HG03439 (cell line): ENCODE measurements around the gene C16orf74.

Source experiments
- ATAC-seq: cut with Tn5 transposase; IDR thresholded peaks from one replicate; pipeline ENCODE4 v1.9.1; 2021; ENCODE audit warnings: mild to moderate bottlenecking, moderate library complexity; ENCODE audit not compliant: unreplicated experiment

C16orf74 gene

DNA sequence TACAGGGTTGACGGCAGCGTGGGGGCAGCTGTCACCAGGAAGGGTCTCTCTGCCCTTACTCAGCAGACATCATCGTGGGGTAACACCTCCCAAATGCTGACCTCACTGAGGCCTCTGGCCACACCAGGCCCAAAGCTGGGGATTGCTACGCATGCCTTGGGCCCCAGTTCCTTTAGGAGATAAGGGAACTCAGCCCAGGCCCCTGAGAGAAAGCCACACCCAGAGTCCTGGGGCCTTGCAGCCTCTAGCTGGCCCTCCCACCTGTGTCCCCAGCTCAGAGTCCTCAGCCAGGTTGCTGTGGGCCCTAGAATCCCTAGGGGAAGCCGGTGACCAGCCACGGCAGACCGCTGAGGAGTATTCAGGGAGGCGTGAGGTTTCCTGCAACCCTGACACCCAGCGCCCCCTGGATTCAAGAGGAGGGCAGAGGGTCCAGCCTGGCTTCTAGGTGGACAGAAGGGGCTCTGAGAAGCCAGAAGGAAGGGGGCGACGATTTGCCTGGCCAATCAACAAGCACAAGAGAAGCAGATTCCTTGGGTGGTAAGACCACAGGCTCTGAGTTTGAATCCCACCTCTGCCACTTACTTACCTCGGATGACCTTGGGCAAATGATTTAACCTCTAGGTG, 51.8 kb downstream of the C16orf74 start:
- no peak for ATAC-seq

DNA sequence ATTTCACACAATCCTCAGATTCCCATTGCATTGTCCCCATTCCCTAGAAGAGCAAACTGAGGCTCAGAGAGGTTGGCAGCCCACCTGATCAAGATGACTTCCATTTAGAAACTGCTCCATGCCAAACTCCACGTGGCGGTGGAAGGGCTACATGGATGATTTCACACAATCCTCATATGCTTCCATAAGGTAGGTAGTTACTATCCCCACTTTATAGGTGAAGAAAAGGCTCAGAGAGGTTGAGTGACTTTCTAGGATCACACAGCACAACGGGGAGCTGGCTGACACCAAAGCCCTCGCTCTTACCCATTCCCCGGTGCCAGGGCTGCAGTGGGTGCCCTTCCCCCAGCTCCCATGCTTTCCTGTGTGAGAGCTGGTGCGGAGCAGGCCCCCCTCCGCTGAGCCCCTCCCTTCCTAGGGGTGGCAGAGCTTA, 52.4 kb downstream of the C16orf74 start:
- no peak for ATAC-seq

DNA sequence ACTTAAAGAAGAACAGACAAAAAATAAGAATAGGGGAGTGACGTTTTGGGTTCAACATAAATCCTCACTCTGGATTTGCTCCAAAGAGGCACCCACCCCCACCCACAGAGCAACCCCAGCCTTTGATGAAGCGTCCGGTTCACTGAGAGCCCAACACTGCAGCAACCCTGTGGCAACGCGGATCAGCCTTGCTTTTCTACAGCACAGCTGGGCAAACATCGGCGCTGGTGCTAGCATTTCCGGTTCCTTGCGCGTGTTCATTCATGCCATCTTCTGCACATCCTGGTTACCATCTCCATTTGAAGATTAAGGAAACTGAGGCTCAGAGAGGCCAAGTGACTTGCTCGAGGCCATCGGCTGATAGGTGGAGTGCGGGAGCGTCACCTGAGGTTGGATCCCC, 53.5 kb downstream of the C16orf74 start:
- ATAC-seq = no peak

DNA sequence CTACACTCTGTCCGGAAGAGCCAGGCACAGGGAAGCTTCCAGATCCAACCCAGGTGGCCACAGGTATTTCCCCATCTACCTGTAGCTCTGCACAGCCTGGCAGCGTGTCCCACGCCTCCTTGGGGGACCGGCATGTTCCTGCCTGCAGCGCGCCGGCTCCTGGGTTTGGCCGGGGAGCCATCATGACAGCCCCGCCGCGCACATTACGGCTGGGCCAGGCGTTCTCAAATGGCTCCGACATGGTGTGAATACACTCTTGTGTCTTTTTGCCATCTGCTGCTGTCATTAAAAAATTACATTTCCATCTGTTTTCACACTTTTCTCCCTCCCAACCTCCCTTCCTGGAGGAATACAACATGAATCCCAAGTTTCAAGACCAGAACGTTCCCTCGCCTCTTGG, 54.1 kb downstream of the C16orf74 start:
- no peak for ATAC-seq

DNA sequence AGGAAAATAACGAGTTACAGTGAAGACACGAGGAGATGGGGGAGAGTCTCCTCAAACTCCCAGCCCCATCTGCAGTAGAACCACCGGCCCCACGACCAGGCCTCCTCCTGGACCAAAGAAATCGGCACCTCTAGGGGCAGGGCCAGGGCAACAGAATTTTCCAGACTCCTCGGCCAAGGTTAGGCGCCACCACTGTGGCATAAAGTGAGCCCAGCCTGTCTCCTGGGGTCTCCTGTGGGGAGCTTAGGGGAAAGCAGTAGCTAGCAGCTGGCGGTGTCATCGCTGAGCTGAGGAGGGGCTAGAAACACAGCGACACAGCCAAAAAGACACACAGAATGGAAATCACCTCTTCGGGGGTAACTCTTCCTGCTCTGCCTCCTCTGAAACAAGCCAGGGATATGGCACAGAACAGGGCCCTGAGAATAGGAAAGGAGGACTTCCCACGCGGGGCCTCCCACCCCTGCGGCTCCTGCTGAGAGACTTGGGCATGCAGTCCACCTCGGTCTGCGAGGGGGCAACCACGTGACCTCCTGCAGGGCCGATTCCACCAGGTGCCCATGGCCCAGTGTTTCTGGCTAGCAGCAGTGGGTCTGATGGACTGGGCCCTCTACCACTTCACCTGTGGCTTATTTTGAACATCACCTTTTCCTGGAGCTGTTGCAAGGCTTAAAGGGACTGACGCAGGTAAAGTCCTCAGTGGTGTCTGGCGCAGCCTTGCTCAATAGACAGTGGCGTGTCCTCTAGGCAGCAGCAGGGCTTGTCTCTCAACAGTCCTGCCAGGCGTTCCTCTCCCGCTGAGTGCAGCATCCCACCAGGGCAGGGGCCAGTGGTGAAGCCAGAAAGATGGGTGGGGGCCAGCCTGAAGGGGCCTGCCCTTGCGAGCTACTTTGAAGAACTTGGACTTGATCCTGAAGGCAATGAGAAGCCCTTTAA, 55.4 kb downstream of the C16orf74 start:
- ATAC-seq = no peak

DNA sequence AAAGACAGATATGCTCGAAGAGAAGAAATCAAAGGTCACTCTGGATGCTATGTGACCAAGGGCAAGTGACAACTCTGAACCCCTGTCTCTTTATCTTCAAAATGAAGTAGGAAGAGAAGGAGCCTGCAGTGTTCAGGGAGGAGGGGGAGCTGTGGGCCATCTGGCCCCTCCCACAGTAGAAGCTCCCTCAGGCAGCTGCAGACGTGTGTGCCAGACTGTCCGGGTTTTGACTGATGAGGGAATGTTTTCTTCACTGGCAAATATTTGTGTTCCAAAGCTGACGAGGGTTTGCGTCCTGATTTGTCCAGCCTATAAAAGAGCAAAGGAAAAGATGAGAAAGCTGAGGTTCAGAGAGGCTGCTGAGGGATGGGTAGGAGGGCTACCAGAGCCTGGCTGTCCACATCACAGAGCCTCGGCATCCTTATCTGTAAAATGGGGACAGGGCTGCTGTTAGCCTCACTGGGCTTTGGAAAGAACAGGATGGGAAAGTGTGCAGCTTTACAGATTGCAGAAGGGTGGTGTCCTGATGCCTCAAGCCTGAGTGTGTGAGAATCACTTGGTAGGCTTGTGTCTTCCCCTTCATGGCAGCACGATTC, 60.3 kb downstream of the C16orf74 start:
- no peak for ATAC-seq

DNA sequence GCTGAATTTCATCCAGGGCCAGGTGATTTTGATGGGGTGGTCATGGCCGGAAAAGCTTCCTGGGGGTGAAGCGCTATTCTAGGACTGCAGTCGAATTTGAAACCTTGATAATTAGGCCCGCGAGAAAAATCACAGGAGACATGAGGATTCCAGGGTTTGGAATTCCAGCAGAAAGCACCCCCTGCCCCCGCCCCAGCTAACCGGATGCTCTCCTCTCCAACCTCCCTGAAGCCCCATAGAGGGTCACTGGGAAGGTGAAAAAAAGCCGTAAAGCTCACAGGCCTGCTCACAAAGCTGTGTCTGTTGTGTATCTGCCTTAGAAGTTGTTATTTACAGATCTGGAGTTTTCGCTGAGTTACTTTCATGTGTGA, 61.0 kb downstream of the C16orf74 start:
- ATAC-seq = no peak

DNA sequence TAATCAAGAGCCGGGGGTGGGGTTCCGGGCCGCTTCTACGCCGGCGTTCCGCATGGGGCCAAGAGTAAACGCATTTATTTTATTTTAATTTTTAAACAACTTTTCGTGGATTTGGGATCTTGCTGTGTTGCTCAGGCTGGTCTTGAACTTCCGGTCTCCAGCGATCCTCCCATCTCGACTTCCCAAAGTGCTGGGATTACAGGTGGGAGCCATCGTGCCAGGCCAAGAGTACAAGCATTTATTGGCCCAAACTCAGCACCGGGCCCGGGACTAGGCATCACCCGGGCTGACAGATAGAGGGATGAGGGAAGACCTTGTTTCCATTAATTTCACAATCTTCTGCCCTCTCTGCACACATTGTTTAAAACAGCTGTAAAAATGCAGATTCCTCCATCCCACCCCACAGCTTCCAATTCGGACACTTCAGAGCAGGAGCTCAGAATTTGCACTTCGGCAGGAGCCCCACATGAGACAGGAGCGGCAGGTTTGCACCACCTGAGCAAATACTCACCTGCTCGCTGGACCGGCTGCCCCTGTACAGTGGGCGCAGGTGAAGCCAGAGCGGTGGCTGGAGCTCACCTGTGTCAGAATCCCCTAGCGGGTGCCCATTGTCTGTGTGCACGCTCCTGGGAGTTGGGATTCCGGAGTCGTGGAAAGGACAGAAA, 61.5 kb downstream of the C16orf74 start:
- no peak for ATAC-seq

DNA sequence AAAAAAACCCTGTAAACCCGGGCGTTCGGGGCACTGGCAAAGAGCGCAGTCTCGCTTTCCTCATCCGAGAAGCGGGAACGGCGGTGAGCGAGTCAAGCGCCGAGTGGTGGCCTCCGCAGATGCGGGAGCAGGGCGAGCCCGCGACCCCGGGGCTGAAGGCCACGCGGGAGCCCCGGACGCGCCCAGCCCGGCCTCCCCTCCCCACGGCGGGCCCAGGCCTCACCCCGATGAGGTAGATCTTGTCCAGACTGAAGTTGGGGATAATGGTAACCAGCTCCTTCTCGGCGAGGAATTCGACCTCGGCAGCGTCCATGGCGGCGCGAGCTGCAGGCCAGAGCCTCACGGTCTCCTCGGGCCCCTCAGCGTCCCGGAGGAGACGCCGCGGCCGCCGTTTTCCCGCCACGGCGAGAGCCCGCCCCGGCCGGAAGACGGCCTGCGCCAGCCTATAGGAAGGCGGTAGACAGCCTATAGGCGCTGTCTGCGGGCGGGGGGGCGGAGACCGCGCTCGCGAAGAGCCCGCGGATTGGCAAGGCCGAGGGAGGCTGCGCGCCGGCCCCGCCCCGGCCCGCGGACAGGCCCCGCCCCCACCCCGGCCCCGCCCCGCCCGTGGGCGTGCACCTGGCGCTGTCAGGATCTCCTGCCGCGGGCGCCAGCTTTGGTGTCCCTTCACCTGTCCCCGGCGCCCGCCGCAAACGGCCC, 62.2 kb downstream of the C16orf74 start, which contains the start of gene GINS2:
Gene GINS2 (minus strand): TSS at position 369 of the 699 bp plus-strand sequence. CDS start 56 bp downstream, at position 313.
- ATAC-seq = peak; percentile 94

DNA sequence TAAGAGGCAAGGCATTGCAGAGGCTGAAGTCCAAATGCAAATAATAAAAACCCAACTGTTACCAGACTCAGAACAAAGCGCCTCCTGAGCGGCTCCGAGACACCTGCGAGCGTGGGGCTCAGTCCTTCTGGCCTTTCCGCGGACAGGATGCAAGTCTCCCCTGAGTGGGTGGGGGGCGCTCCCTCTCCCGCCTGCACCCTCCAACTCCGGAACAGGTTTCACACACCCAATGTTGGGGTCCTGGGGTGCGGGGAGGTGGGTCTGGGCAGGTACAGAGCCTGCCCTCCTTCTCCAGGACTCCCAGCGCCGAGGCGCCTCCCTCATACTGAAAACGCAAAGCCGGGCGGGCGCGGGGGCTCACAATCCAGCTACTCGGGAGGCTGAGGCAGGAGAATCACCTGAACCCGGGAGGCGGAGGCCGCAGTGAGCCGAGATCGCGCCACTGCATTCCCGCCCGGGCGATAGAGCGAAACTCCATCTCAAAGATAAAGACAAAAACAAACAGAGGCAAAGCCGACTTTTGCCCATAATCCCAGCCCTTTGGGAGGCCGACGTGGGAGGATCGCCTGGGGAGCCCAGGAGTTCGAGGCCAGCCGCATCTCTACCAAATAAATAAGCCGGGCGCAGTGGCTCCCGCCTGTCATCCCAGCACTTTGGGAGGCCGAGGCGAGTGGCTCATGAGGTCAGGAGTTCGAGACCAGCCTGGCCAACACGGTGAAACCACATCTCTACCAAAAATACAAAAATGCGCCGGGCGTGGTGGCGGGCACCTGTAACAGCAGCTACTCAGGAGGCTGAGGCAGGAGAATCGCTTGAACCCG, 63.0 kb downstream of the C16orf74 start:
- no peak for ATAC-seq

DNA sequence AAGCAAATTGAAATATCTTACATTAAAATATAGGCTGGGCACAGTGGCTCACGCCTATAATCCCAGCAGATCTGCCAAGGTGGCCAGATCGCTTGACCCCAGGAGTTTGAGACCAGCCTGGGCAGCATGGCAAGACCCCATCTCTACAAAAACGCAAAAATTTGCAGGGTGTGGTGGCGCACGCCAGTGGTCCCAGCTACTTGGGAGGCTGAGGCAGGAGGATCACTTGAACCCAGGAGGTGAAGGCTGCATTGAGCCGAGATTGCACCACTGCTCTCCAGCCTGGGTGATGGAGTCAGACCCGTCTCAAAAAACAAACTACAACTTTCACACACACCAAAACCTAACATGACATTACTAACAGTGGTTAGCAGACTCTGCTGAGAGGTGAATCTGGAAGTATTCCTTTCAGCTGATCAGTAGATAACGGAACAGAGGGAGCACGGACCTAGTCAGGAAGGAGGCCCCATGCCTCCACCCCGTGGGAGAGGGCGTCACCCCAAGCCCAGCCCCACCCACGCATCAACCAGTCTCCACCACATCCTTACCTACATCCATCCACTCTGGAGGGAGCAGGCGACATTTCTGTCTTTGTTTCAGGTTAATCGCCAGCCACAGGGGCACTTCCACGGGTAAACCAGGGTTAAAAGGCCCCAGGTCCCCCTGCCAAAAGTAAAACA, 63.8 kb downstream of the C16orf74 start:
- ATAC-seq = no peak

DNA sequence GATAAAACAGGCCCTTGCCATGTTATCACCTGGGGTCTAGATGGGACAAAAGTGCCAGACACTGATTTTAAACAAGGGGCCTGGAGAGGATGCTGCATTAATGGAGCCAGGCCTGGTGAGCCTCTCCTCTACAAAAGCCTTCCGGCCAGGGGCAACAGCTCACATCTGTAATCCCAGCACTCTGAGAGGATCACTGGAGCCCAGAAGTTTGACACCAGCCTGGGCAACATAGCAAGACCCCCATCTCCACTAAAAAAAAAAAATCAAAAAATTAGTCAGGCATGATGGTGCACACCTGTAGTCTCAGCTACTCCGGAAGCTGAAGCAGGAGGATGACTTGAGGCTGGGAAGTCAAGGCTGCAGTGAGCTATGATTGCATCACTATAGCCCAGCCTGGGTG, 65.6 kb downstream of the C16orf74 start:
- no peak for ATAC-seq

DNA sequence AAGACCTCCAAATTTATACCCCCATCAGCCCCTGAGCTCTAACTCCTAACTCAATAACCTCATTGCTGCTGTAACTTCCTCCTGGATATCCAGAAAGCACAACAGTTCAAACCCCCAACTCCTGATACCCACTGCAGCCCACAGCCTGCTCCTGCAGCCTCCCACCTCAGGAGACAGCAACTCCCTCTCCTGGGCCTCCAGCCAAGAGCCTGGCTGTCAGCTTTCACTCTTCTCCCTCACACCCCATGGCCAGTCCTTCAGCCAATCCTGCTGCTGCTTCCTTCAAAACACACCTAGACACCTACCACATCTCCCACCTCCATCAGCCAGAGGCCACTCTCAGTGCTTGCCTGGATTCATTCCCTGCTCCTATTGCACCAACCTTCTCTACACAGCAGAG, 67.5 kb downstream of the C16orf74 start:
- no peak for ATAC-seq

DNA sequence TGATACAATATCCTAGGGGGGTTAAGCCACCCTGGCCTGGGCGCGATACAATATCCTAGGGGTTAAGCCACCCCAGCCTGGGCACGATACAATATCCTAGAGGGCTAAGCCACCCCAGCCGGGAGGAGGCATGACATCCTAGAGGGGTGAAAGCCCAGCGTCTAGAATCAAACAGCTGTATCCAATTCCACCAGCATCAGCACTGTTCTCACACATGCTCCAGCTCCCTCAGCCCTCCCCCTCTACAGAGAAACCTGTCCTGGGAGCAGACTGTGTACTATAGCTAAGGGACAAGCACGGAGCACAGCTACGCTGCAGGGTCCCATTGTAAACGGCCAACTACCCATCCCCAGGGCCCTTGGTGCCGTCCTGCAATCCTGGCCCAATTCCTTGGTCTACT, 68.4 kb downstream of the C16orf74 start:
- no peak for ATAC-seq

DNA sequence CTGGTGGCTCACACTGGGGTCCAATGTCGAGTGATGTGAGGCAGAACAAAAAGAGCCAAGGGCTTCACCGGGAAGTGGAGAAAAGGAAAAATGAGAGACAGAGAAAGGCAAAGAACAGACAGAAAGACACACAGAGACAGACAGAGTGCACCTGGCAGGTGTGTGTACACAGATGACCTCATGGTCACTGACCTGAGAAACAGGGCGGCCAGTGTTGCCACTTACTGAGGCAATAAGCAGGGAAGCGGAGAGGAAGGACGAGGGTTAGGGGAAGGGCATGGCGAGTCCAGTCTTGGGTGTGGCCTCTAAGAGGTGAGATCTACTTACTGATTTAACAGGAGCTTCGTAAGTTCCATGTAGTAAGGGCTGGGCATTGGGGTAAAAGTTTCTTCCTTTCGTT, 69.6 kb downstream of the C16orf74 start:
- ATAC-seq = no peak

DNA sequence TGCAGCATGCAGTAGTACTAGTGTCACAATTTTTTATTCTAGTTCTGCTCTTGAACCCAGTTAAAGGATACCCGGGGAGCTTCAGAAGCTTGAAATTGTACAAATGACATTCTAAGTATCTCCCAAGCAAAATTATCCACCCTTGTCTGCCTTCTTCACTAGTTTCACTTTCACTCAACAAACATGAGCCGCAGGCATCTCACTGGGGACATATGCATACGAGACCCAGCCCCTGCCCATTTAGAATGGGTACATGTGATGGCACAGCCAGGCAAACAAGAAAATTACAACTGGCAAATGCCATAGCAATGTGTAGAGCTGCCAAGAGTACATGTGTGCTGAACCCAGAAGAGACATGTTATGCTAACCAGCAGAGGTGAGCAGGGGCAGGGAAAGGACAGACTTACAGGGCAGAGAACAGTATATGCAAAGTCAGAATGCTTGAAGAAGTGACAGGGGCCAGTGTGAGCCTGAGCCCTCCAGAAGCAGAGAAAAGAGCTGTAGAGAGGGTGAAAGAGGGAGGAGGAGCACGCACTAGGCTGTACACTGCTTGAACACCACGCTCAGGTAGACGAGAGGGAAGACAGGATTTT, 70.4 kb downstream of the C16orf74 start:
- ATAC-seq = no peak

DNA sequence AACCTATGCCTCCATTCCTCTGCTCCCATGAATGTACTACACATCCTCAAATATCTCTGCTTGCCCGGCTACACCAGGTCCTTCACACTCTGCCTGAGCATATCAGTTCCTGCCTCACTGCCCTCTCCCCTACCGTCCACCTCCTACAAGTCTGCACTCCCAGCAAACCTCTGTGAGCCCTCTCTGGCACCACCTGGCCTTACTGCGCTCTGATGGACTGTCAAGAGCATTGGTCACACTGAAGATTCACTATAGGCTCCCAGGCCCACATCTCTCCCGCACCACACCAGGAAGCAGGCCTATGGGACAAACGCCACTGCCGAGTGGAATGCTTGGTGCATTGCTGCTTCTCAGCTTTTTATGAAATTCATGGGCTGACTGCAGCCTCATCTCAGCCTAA, 71.0 kb downstream of the C16orf74 start:
- ATAC-seq = no peak

DNA sequence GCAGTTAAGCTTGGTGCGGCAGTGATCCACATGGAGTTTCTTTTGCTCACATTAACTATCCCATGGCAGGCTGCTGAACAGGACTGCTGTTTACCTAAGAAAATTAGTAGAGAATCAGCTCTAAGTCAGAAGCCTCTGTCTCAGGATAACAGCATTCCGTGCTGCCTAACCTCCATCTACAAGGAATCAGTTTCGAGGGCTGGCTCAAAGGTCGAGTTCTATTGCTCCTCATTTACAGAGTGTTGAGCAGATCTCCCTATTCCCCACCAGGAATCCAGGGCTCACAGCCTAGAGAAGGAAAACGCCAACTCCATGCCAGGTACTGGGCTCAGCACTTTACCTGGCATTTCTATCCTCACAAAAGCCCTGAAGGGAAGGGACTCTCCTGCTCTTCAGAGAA, 72.1 kb downstream of the C16orf74 start:
- no peak for ATAC-seq

DNA sequence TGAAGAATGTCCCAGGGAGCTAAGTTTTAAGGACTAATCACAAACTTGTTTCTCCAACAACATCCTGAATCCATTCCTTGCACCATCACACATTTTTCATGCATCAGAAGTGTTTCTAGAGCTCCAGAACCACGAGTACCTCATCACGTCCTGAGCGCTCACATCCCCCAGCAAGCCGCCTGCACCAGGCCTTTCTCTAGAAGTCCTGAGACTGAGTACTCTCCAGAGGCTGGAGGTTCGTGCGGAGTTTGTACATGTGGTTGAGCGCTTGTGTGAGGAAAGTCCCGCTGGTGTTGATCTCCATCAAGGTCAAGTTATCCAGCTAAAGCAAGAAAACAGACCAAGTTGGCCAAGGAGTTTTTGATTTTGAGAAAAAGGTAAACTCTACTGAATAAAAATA, 72.9 kb downstream of the C16orf74 start:
- no peak for ATAC-seq
